GM10847 (cell line): ENCODE data around the gene TRPM8.

Experiments
- POLR2A ChIP-seq: IDR thresholded peaks from 2 replicates; pipeline ENCODE4 v1.6.1; 2011; ENCODE audit not compliant: insufficient read length; ENCODE audit errors: extremely low read depth

Gene TRPM8

GRCh38 chr2:233928594-233929351 is 11.6 kb downstream of the TRPM8 start:
- TF ChIP-seq POLR2A = no peak

GRCh38 chr2:233929352-233930022 is 12.3 kb downstream of the TRPM8 start:
- TF ChIP-seq POLR2A = no peak

- no peak for TF ChIP-seq POLR2A
Observed at GRCh38 chr2:233934524-233934923, 17.4 kb downstream of the TRPM8 start.

- TF ChIP-seq POLR2A = no peak
Observed at GRCh38 chr2:233935426-233935825, 18.3 kb downstream of the TRPM8 start.

GRCh38 chr2:233936089-233936488 is 18.9 kb downstream of the TRPM8 start:
- no peak for TF ChIP-seq POLR2A

- TF ChIP-seq POLR2A = no peak
Observed at GRCh38 chr2:233938676-233939370, 21.6 kb downstream of the TRPM8 start.

GRCh38 chr2:233940376-233941276 is 23.5 kb downstream of the TRPM8 start:
- no peak for TF ChIP-seq POLR2A

- no peak for TF ChIP-seq POLR2A
Observed at GRCh38 chr2:233942731-233943130, 25.6 kb downstream of the TRPM8 start.

GRCh38 chr2:233944269-233944668 is 27.1 kb downstream of the TRPM8 start:
- no peak for TF ChIP-seq POLR2A

- no peak for TF ChIP-seq POLR2A
Observed at GRCh38 chr2:233944722-233945121, 27.5 kb downstream of the TRPM8 start.

- no peak for TF ChIP-seq POLR2A
Observed at GRCh38 chr2:233945146-233945545, 28.0 kb downstream of the TRPM8 start.

GRCh38 chr2:233950078-233950825 is 33.1 kb downstream of the TRPM8 start:
- TF ChIP-seq POLR2A = no peak

- no peak for TF ChIP-seq POLR2A
Observed at GRCh38 chr2:233952335-233952734, 35.2 kb downstream of the TRPM8 start.

- no peak for TF ChIP-seq POLR2A
Observed at GRCh38 chr2:233953087-233953801, 36.1 kb downstream of the TRPM8 start.

- TF ChIP-seq POLR2A = no peak
Observed at GRCh38 chr2:233960203-233960602, 43.0 kb downstream of the TRPM8 start.
